Tongue (tissue), 2 donors: ENCODE data around the gene PHKA1. TPM values are rescaled to one million over a fixed set of nuclear protein-coding genes. Genes with fewer than 3 reads are reported as not detected.
"Not testable (repeated sequence)": the region's sequence is repeated elsewhere in the genome, so short reads cannot be mapped to it uniquely, and the experiment has no call there.

Source experiments
- DNase-seq: peaks from one replicate; pipeline ENCODE4 v3.0.0-alpha.2; 2015
- total RNA-seq: library from RNA; depleted of rRNA; stranded (reverse); fragments of >200 nt; gene quantifications from one replicate; pipeline ENCODE4 v1.2.3, GENCODE V29; 2014

The PHKA1 gene
- total RNA-seq, 1 donor from 2014 or later = 16.6 TPM

DNA sequence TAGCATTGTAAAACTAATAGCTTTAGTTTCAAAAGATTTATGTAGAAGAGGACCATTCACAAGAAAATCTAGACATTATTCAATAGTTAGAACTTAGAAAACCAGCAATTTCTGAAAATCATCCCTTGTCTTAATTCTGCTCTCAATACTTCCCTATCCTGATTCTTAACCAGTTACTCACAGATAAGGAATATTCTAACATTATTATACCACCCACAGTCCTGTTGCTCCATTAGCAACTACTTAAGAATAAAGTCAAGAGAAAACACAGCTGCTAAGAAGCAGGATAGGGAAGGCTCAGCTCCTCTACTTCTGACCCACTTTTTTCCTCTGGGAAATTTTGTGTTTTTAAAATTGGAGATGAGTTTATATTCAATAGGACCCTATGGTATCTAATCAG, 47.7 kb downstream of the PHKA1 start:
- DNase-seq = no peak

DNA sequence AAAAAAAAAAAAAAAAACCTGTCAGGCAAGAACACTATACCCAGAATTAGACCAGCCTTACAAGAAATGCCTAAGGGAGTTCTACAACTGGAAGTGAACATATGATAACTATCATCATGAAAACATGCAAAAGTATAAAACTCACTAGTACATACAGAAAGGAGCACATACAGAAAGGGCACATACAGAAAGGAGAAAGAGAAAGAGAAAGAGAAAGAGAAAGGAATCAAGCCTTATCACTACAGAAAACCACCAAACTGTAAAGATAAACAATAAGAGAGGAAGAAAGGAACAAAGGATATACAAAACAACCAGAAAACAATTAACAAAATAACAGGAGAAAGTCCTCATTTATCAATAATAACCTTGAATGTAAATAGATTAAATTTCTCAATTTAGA, 50.4 kb downstream of the PHKA1 start:
- no peak for DNase-seq

DNA sequence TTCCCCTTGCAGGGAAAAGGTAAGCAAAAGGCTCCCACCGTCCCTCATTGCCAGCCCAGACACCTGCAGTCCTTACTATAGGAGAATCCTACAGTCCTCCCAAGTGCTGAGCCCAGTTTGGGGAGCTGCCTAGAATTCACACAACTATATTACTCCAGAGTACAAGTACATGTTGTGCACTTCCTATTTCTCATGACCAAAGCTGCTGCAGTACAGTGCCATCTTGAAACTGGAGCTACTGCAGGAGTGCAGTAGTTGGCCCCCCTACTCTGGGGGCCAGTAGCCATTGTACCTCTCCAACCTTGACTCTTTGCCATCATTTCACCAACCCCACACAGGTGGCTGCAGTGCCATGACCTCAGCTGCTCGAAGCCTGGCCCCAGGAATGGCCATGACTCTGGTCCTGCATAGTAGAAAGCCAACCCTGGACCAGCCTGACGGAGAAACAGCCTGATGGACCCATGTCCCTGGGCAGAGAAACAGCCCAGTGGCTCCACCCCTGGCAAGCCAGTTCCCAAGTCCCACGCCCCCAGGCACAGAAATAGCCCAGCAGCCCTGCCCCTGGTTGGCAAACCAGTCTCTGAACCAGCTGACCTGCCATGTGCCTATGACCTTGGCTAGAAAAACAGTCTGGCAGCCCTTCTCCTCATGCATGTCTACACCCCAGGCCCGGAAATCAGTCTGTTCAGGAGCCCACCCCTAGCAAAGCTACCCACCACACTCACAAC, 51.9 kb downstream of the PHKA1 start:
- DNase-seq = no peak

DNA sequence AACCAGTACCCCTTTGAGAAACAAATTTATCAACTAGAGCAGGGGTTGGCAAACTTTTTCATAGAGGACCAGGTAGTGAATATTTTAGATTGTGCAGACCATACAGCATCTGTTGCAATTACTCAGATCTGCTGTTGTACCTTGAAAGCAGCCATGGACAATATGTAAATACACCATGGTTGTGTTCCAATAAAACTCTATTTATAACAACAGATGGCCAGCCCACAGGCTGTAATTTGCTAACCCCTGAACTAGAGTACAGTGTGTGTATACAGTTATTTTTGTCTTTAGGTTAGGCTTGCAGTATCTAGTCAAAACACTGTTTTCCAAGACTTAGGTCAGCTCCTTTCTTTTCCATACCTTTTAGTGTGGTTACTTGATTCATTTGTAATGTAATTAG, 54.4 kb downstream of the PHKA1 start:
- DNase-seq = no peak

DNA sequence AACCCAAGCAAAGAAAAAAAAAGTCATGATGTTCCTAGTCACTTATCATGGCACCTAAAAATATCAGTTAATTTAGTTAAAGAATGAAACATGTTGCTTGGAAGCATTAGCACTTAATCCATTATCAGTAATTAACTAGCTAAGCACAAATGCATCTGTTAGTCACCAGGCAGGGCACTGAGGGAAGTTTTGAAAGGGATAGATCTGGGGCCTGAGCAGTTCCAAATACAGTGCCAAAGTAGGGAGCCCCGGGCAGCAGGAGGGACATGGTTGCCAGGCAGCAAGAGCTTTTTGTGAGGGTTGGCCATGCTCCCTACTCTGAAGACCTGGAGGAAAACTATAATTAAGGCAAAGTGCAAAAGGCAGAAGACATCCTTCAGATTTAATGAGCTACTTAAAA, 62.0 kb downstream of the PHKA1 start:
- DNase-seq = no peak

DNA sequence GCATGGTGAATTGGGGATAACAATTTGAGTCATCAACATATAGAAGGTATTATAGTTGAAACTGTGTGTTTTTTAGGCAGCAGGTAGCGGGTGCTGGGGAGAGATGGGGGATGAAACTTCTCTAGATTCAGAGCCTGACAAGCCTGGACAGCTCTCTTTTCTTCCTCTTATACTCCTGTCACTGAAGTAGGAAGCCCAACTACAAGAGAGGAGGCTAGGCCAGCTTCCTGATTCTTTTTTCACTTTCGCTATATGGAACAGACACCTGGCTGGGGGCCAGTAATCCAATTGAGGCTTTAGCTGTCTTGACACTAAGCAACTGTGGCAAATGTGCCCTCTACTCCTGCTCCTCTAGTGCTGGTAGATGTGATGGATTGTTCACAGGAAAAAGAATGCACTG, 69.2 kb downstream of the PHKA1 start:
- peak; percentile 5 for DNase-seq

DNA sequence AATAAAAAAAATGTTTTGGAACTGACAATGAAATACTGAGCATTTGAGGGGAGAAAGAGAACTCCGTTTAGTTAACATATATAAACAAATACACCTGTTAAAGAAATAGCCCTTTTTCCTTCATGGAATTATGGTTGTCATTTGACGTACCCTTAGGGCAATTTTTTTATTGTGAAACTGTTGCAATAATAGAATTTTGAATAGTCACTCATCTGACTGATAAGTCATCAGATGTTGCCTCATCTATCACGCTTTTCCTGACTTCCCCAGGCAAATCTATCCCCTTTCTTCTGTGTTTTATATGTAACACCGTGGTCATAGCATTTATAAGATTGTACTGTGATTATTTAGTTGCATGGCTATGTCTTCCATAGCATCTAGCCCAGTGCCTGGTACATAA, 72.5 kb downstream of the PHKA1 start:
- DNase-seq = no peak

DNA sequence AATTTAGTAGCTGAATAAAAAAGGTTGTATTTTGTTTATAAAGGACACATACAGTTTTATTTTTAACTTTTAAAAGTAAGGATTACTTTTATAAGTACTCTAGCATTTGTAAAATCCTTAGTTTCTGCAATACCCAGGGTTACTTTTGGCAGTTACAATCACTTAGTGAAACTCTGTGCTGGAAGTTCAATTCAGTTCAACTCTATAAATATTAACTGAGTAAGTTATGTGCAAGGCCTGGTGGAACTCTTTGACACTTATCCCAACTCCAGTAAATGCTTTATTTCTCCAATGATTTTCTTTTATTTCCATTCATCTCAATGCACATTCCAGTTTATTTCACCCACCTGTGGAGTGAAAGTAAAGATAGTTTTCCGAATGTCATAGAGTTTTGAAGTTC, 78.2 kb downstream of the PHKA1 start:
- no peak for DNase-seq

DNA sequence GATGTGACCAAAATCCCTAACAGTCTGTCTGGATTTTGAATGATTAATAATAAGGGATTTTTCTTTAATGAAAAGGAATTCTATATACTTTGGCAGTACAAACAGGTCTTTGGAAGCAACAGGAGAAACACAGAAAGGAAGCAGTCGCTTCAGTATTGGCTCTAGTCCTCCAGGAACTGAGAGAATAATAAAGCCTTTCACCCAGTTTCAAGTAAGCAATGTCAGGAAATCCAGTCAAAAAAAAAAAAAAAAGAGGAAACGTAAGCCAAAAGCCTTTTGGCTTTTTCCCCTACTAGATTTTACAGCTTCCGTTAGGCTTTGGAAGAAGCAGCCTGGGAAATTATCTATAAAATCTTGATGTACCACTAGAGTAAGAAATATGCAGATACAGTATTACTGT, 79.8 kb downstream of the PHKA1 start:
- DNase-seq = peak; percentile 15

DNA sequence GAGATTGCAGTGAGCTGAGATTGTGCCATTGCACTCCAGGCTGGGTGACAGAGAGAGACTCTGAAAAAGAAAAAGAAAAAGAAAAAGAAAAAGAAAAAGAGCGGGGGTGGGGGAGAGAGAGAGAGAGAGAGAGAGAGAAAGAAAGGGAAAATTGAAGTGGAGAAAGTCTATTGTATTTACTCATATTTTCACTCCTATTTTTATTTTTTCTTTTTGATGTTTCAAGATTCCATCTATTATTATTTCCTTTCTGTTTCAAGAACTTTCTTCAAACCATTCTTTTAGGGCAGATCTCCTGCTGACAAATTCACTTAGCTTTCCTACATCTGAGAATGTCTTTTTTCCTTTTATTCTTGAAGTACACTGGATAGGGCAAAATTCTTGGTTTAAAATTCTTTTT, 83.9 kb downstream of the PHKA1 start:
- DNase-seq = no peak

DNA sequence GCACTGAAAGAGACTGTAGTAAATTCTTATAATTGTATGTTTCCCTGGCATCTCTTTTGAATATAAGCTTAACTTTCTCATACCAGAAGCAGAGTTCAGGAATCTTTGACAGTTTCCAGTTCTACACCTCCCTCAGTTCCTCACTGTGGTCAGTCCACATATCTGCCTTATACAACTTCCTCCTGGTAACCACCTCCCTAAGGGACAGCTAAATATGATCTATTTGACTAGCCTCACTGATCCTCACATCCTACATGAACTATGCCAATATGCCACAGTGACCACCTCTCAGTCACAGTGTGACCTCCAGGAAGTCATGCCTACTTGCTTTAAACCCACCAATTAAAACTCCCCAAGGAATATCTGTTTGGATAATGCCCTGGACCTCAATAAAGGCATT, 89.9 kb downstream of the PHKA1 start:
- no peak for DNase-seq

DNA sequence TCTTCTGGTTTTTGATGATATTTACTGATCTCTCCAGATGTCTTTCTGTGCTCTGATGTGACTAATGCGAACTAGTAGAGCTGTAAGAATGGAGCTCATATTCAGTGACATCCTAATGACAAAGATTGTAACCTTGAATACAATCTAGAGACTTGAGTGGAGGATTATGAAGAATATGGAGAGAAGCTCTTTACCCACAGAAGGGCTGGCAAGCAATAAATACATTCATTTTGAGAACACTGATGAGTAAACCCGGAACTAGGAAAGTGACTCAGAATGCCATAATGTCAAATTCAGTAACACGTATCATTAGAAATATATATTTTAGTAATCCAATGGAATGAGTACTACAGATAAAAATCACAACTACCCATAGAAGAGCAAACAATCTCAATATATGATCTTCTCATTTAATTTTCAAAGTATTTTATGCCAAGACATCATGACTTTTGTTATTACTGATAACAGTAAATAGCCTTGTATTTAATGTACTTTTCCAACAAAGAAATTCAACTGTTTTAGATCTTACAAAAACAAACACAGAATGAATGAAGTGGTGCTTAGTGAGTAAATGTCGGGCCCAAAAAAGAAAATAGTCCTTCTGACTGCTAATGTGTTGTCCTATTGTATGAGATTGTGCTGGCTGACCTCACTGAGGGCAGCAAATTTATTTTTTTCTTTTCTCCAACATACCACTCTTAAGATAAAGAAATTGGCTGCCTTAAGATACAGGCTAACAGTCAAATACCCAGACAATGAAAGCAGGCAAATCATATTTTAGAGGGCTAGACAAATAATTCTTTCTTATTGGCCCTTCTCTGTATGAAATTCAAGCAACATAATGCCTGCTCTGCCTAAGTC, 92.3 kb downstream of the PHKA1 start:
- DNase-seq = no peak

DNA sequence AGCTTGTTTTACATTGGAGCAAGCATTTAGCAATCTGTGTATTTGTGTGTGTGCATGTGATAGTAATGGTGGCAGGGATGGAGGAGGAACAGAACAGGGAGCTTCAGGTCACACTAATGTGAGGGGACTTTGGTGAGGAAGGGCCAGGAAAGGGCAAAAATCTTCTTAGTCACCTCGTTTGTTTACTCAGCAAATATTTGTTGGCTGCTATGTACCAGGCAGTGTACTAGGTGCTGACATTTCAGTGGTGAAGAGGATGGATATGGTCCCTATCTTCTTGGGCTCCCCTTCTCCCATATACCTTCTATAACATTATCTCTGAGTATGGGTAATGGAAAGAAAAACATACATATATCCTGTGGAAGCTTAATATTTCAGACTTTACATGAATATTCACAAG, 92.9 kb downstream of the PHKA1 start:
- no peak for DNase-seq

DNA sequence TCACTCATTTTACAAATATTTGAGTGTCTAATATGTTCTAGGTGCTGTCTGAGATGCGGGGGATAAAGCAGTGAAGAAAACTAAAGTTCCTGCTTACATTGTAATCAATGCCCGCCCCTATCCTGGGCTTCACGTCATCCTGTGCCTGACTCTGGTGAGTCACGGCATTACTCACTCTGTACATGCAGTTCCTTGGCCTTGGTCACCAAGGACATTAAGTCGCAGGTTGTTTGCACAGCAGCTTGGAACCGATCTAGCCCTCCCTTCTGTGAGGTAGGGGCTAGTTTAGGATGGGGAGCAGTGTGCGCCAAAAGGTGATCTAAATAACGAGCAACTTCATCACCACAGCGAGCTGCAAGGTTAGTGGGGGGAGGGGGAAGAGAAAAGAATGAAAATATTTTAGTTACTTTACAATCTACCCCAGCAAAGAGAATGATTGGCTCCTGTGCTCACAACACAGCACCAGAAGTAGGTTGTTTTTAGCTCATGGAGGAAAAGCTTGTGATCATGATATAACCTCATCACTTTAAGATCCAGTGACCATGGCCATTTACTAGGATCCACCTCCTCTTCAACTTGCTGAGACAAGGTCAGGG, 93.5 kb downstream of the PHKA1 start:
- no peak for DNase-seq

DNA sequence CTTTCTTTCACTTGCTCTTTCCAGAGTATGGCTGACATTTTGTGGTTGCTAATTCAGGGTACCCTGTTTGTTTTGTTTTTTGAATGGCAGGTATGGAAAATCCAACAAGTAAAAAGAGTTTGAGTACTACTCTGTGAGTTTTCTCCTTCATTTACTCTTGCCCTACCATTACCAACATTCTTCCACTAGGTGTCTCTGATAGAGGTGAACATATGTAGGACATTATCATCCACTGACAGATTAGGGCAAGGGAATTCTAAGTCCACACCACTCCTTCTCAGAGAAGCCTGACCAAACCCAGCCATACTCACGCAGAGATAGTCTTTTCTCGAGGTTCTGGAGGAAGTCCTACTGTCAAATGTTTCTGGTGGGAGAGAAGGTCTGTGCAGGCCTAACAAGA, 104.8 kb downstream of the PHKA1 start:
- no peak for DNase-seq

DNA sequence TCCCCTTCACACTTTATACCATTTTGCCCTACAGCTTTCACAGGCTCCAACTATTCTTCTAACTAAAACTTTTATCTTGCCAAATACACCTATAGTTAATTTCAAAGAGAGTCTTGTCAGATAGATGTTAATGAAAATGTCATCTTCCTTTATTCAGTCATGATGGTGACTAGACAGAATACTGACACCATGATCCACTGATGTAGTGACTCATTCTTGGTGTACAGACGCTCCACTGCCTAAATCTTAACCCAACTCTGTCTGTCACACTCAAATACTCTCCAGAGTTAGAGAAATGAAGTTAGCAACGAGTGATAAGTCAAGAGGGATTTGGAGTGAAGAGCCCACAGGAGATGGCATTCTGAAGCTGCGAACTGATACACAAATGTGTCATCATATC, 109.4 kb downstream of the PHKA1 start:
- no peak for DNase-seq

DNA sequence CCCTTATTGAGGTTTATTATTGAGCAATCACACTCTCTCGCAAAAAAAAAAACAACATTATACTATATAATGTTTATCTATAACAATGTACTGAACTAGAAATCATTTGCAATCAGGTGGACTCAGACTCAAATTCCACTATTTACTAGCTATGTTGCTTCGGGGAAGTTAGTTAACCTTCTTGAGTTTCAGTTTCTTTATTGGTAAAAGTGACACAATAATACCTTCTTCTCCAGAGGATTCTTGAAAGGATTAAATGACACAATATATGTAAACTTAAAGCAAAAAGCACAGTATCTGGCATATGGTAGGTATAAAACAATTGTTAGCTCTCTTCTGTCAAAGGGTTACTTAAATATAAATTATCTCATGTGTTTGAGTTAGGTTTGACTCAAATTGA, 110.0 kb downstream of the PHKA1 start:
- no peak for DNase-seq

DNA sequence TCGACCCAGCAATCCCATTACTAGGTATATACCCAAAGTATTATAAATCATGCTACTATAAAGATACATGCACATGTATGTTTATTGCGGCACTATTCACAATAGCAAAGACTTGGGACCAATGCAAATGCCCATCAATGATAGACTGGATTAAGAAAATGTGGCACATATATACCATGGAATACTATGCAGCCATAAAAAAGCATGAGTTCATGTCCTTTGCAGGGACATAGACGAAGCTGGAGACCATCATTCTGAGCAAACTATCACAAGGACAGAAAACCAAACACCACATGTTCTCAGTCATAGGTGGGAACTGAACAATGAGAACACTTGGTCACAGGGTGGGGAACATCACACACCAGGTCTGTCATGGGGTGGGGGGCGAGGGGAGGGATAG, 123.1 kb downstream of the PHKA1 start:
- not testable (repeated sequence) for DNase-seq

DNA sequence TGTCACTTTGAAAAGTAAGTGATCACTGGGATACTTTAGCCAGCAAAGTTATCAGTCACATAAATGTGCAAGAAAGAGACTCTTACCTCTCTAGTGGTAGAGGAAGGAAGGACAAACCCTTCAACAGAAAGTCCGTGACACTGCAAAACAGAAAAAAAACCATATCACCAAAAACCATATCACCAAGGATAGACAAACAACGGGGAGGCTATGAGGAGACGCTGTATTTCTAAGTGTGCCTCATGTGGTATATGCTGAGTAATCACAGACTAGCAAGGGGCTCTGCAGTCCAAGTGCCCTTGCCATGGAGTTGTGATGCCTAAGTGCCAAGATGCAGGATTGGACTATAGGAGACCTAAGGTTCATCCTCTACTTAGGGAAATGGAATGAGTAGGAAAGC, 129.9 kb downstream of the PHKA1 start:
- DNase-seq = no peak

DNA sequence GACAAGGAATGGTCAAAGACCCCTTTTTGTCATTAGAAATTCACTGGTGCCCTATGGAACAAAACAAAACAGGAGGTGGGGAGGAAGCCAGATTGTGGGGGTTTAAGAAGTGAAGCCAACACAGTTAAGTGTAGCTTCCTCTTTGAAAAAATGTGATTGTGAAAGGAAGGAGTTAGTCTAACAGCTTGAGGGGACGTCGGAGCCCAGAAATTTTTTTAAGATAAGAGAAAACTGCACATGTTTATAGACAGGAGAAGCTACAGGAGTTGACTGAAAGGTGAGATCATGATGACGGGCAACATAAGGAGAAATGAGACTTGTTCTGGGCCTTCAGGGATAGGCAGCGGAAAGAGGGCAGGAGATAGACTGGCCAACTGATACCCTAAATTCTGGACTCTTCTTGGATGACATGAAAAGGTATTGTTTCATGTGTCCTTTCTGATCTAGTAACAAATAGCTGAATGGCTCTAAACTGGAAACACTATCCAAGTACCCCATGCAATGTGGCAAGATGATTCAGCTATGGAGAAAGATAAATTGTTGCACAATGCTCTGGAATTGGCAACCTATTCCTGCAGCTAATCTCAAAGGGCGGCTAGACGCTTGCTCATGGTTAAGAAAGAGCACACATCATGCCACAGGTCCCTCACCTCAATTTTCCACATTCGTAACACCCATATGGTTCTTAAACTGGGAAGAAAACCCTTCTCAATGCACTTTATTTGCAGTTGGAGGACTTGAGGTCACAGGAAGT, 137.8 kb downstream of the PHKA1 start:
- DNase-seq = no peak

DNA sequence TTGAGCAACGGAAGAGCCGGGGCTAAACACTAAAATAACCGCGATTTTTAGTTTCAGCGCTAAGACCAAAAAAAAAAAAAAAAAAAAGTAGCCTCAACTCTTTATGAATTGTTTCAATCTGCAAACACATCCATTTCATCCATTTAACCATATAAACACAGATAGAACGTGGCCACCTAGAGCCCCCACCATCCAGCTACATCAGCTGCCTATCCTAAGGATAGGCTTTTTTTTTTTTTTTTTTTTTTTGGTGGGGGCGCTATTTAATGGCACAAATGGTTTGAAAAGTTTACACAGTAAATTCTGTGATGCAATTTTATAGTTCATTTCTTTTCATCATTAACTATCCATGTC, 141.0 kb downstream of the PHKA1 start:
- DNase-seq = no peak

DNA sequence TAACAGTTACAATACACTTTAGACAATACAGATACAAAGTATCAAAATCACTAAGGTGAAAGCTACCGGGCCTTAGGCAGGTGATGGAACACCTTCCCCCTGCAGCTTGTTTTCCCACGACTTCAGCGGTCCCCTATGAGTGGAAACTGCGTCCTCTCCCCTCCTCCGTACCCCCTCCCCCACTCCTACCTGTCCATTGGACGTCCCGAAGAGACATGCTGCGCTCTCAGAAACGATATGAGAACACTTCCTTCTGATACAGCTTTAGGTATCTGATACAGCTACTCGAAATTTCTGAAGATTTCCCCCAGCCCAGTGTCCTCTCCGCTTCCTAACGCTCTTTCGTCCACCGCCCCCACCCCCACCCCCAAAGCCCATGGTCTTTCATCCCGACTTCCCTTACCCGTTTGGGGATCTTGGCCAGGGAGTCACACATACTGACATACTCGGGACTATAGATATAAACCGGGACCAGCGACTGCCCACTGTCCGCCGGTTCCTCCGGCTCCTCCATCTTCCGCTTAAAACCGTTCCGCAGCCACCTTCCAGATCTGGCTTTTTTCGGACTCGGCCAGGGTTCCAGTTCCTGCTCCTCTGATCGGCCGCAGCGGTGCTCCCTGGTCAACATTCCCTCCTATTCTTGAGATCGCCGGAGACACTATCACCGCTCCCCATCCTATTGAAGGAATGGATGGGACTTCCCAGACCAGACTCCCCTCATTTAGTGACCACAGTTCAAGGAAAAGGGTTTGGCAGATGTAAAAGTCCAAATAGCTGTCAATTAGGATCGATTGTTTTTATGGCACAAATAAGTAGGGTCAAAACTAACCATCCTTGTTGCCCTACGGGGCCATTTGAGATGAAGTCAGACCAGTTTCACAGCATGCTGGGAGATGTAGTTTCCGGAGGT, 141.6 kb downstream of the PHKA1 start, which contains the start of gene HDAC8:
HDAC8 (minus strand) TSS at position 596 of the 910 bp plus-strand sequence; CDS start at position 514, 82 bp downstream.
- peak; percentile 88 for DNase-seq
